Keratinocyte (primary cell): ENCODE results near the gene LRIG2.

ENCODE experiments used
- CTCF ChIP-seq, 3 experiments: IDR thresholded peaks in 1 of 3; conservative IDR thresholded peaks in 1 of 3; optimal IDR thresholded peaks in 1 of 3; 2 replicates in 2 of 3; 3 replicates in 1 of 3; pipeline versions ENCODE3 to v1.5.1; 2011; ENCODE audit warnings: low read length in 3 of 3, mild to moderate bottlenecking in 3 of 3, moderate library complexity in 2 of 3, control low read depth in 1 of 3, inconsistent platforms in 1 of 3; ENCODE audit not compliant: insufficient read depth in 2 of 3; ENCODE audit errors: extremely low read depth in 1 of 3
- EZH2 ChIP-seq: IDR thresholded peaks from one replicate; pipeline ENCODE4 v1.6.1; 2012; ENCODE audit warnings: inconsistent platforms, mild to moderate bottlenecking, low read length, moderate library complexity

GRCh38 chr1:113040041-113040440, 33.0 kb upstream of the LRIG2 start:
- TF ChIP-seq CTCF (optimal IDR thresholded peaks at IDR 0.05 in 1 of 3, IDR thresholded peaks at IDR 0.05 in 1 of 3, conservative IDR thresholded peaks at IDR 0.05 in 1 of 3; ENCODE audit: extremely low read depth in 1 of 3, insufficient read depth in 2 of 3, low read length in 3 of 3) (no peak), EZH2 (no peak)
